ENCODE results near the gene IRF4.

The IRF4 gene

DNA sequence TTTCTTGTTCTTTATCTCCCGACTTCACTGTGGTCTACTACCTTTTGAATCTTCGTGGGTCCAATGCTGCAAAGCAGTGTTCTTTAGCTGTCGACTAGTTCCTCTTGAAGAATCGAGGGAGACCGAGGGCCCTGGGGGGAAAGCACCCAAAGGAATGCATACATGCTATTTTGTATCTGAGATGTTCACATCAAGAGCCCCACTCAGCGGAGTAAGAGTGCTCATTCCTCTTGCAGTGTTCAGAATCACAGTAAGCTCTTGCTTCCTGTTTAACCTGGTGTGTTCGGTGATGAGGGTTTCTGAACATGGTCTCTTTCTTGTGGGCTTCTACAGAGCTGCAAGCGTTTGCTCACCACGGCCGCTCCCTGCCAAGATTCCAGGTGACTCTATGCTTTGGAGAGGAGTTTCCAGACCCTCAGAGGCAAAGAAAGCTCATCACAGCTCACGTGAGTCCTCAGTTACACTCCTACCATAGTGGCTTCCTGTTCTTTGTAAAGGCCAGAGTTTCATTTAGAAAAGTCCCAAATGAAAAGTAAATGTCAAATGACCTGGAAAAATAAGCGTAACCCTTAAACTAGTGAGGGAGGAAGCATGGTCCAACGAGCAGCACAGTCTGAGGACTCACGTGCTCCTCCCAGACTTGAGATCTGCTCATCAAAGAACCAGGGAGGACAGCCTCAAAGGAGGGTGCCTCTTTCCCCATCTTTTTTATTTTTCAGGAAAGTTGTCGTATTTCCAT is 13.3 kb downstream of the IRF4 start:
- Histone ChIP-seq H3K27me3 (replicated peaks; ENCODE audit: control insufficient read depth, insufficient read depth, low read length, poor library complexity, severe bottlenecking) (no peaks in the 10 kb centered on the region), H3K9me3 (ENCODE audit: control insufficient read depth, low read length) (no peaks in the 10 kb centered on the region), H3K36me3 (ENCODE audit: control insufficient read depth, insufficient read depth, low read length) (peaks cover 6% of the 10 kb centered on the region), H3K27ac (ENCODE audit: insufficient read depth, low read length, poor library complexity, severe bottlenecking) (no peak overlapping the region), H3K4me1 (ENCODE audit: control insufficient read depth, insufficient read depth, low read length, poor library complexity, severe bottlenecking) (peaks cover 6% of the 10 kb centered on the region), H3K4me3 (ENCODE audit: insufficient read depth, low read depth, low read length, poor library complexity, severe bottlenecking) (no peak overlapping the region)
- DNase-seq: no peak

DNA sequence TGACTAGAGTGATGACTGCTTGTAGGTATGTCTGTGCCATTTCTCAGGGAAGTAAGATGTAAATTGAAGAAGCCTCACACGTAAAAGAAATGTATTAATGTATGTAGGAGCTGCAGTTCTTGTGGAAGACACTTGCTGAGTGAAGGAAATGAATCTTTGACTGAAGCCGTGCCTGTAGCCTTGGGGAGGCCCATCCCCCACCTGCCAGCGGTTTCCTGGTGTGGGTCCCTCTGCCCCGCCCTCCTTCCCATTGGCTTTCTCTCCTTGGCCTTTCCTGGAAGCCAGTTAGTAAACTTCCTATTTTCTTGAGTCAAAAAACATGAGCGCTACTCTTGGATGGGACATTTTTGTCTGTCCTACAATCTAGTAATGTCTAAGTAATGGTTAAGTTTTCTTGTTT is 16.6 kb downstream of the IRF4 start:
- Histone ChIP-seq H3K4me1 (ENCODE audit: control insufficient read depth, insufficient read depth, low read length, poor library complexity, severe bottlenecking) (peaks cover 5% of the 10 kb centered on the region), H3K27me3 (replicated peaks; ENCODE audit: control insufficient read depth, insufficient read depth, low read length, poor library complexity, severe bottlenecking) (no peaks in the 10 kb centered on the region), H3K36me3 (ENCODE audit: control insufficient read depth, insufficient read depth, low read length) (peaks cover 6% of the 10 kb centered on the region), H3K27ac (ENCODE audit: insufficient read depth, low read length, poor library complexity, severe bottlenecking) (no peak overlapping the region), H3K4me3 (ENCODE audit: insufficient read depth, low read depth, low read length, poor library complexity, severe bottlenecking) (no peak overlapping the region), H3K9me3 (ENCODE audit: control insufficient read depth, low read length) (no peaks in the 10 kb centered on the region)
- DNase-seq: no peak

DNA sequence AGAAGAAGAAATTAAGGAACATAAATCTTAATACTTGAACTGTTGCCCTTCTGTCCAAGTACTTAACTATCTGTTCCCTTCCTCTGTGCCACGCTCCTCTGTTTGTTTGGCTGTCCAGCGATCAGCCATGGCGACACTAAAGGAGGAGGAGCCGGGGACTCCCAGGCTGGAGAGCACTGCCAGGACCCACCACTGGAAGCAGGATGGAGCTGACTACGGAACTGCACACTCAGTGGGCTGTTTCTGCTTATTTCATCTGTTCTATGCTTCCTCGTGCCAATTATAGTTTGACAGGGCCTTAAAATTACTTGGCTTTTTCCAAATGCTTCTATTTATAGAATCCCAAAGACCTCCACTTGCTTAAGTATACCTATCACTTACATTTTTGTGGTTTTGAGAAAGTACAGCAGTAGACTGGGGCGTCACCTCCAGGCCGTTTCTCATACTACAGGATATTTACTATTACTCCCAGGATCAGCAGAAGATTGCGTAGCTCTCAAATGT is 17.1 kb downstream of the IRF4 start:
- DNase-seq: no peak
- Histone ChIP-seq H3K4me3 (ENCODE audit: insufficient read depth, low read depth, low read length, poor library complexity, severe bottlenecking) (no peak overlapping the region), H3K4me1 (ENCODE audit: control insufficient read depth, insufficient read depth, low read length, poor library complexity, severe bottlenecking) (peaks cover under 1% of the 10 kb centered on the region), H3K36me3 (ENCODE audit: control insufficient read depth, insufficient read depth, low read length) (peaks cover 6% of the 10 kb centered on the region), H3K27me3 (replicated peaks; ENCODE audit: control insufficient read depth, insufficient read depth, low read length, poor library complexity, severe bottlenecking) (no peaks in the 10 kb centered on the region), H3K9me3 (ENCODE audit: control insufficient read depth, low read length) (no peaks in the 10 kb centered on the region), H3K27ac (ENCODE audit: insufficient read depth, low read length, poor library complexity, severe bottlenecking) (no peak overlapping the region)

DNA sequence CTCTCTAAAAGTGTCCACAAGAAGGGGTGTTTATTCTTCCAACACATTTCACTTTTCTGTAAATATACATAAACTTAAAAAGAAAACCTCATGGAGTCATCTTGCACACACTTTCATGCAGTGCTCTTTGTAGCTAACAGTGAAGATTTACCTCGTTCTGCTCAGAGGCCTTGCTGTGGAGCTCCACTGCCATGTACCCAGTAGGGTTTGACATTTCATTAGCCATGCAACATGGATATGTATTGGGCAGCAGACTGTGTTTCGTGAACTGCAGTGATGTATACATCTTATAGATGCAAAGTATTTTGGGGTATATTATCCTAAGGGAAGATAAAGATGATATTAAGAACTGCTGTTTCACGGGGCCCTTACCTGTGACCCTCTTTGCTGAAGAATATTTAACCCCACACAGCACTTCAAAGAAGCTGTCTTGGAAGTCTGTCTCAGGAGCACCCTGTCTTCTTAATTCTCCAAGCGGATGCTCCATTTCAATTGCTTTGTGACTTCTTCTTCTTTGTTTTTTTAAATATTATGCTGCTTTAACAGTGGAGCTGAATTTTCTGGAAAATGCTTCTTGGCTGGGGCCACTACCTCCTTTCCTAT is 17.9 kb downstream of the IRF4 start:
- no peaks in the 10 kb centered on the region for H3K4me1 ChIP-seq (ENCODE audit: control insufficient read depth, insufficient read depth, low read length, poor library complexity, severe bottlenecking)
- no peak for DNase-seq
- peaks cover 6% of the 10 kb centered on the region for H3K36me3 ChIP-seq (ENCODE audit: control insufficient read depth, insufficient read depth, low read length)

DNA sequence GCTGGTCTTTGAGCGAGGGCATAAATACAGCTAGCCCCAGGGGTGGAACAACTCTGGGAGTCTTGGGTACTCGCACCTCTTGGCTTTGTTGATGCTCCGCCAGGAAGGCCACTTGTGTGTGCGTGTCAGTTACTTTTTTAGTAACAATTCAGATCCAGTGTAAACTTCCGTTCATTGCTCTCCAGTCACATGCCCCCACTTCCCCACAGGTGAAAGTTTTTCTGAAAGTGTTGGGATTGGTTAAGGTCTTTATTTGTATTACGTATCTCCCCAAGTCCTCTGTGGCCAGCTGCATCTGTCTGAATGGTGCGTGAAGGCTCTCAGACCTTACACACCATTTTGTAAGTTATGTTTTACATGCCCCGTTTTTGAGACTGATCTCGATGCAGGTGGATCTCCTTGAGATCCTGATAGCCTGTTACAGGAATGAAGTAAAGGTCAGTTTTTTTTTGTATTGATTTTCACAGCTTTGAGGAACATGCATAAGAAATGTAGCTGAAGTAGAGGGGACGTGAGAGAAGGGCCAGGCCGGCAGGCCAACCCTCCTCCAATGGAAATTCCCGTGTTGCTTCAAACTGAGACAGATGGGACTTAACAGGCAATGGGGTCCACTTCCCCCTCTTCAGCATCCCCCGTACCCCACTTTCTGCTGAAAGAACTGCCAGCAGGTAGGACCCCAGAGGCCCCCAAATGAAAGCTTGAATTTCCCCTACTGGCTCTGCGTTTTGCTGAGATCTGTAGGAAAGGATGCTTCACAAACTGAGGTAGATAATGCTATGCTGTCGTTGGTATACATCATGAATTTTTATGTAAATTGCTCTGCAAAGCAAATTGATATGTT is 19.2 kb downstream of the IRF4 start:
- no peaks in the 10 kb centered on the region for H3K36me3 ChIP-seq (ENCODE audit: control insufficient read depth, insufficient read depth, low read length)
- H3K9me3 ChIP-seq (ENCODE audit: control insufficient read depth, low read length): no peaks in the 10 kb centered on the region
- no peak overlapping the region for H3K4me3 ChIP-seq (ENCODE audit: insufficient read depth, low read depth, low read length, poor library complexity, severe bottlenecking)
- H3K27me3 ChIP-seq (replicated peaks; ENCODE audit: control insufficient read depth, insufficient read depth, low read length, poor library complexity, severe bottlenecking): no peaks in the 10 kb centered on the region
- H3K27ac ChIP-seq (ENCODE audit: insufficient read depth, low read length, poor library complexity, severe bottlenecking): no peak overlapping the region
- DNase-seq: no peak
- H3K4me1 ChIP-seq (ENCODE audit: control insufficient read depth, insufficient read depth, low read length, poor library complexity, severe bottlenecking): no peaks in the 10 kb centered on the region

More for the DNA sequence above, 17.9 kb downstream of the IRF4 start:
- Histone ChIP-seq H3K27ac (ENCODE audit: insufficient read depth, low read length, poor library complexity, severe bottlenecking) (no peak overlapping the region), H3K9me3 (ENCODE audit: control insufficient read depth, low read length) (no peaks in the 10 kb centered on the region), H3K4me3 (ENCODE audit: insufficient read depth, low read depth, low read length, poor library complexity, severe bottlenecking) (no peak overlapping the region), H3K27me3 (replicated peaks; ENCODE audit: control insufficient read depth, insufficient read depth, low read length, poor library complexity, severe bottlenecking) (no peaks in the 10 kb centered on the region)

DNA sequence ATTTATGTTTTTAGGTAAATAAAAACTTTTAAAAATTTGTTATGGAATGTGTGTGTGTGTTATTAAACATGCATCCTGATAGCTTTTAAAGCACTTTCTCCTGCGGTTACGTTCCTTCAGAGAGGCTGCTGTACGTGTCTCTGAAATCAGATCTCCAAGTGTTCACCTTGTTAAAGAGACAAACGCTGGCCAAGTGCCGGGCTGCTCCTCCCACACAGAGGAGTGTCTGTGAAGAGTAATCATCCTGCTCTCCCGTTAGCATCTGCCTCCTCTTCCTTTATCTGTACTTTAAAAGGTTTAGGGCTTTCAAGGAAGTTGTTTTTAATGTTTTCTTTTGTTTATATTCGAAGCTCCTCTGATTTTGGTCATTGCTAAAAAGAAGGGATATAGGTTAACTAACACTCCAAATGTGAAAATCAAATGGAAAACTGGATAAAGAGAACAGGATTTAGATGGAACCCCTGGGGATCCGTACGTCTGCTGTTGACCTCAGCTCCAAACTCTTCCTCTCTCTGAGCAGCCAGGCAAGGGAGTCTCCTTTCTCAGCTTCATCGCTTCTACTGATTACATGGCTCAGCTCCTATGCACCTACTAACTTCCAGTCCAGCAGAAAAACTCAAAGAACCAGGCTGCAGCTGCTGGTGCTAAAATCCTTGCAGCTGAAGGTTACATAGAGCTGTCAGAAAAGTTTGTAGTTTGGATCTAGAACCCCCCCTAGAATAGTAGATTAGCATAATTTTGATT is 20.0 kb downstream of the IRF4 start:
- no peaks in the 10 kb centered on the region for H3K27me3 ChIP-seq (replicated peaks; ENCODE audit: control insufficient read depth, insufficient read depth, low read length, poor library complexity, severe bottlenecking)

DNA sequence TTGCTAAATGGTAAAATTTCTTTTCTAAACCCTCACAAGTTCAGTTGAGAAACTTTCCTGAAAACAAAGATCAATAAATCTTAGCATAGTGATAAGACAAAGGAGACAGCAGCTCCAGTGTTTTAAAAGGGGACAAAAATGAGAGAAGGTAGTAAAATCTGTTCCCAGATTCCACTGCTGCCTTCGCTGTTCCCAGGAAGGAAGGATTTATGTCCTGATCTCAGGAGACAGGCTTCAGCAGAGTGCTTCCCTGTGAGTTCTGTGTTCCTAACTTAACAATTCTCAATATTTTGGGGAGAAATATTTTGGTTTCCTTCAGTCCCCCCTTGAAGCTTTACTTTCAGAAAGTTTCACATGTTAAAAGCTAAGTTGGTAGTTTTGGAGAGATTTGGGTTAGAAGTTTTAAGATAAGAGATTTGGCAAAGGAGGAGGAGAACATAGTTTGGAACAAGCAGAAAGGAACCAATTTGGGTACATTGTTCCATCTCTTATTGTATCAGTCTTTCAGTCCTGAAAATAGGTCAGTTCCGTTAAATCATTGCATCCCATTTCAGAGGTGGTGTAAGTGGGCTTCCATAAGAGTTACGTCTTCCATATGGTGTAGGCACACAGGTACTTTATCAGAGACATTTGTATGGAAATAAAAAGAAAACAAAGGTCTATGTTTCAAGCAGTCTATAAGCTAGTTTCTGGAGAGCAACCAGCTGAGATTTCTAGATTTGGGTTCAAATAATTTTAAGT is 20.8 kb downstream of the IRF4 start:
- Histone ChIP-seq H3K4me3 (ENCODE audit: insufficient read depth, low read depth, low read length, poor library complexity, severe bottlenecking) (no peak overlapping the region), H3K27ac (ENCODE audit: insufficient read depth, low read length, poor library complexity, severe bottlenecking) (no peak overlapping the region), H3K4me1 (ENCODE audit: control insufficient read depth, insufficient read depth, low read length, poor library complexity, severe bottlenecking) (no peaks in the 10 kb centered on the region), H3K27me3 (replicated peaks; ENCODE audit: control insufficient read depth, insufficient read depth, low read length, poor library complexity, severe bottlenecking) (no peaks in the 10 kb centered on the region), H3K9me3 (ENCODE audit: control insufficient read depth, low read length) (no peaks in the 10 kb centered on the region), H3K36me3 (ENCODE audit: control insufficient read depth, insufficient read depth, low read length) (no peaks in the 10 kb centered on the region)
- DNase-seq: no peak

More for the DNA sequence above, 20.0 kb downstream of the IRF4 start:
- Histone ChIP-seq H3K4me1 (ENCODE audit: control insufficient read depth, insufficient read depth, low read length, poor library complexity, severe bottlenecking) (no peaks in the 10 kb centered on the region), H3K4me3 (ENCODE audit: insufficient read depth, low read depth, low read length, poor library complexity, severe bottlenecking) (no peak overlapping the region), H3K9me3 (ENCODE audit: control insufficient read depth, low read length) (no peaks in the 10 kb centered on the region), H3K36me3 (ENCODE audit: control insufficient read depth, insufficient read depth, low read length) (no peaks in the 10 kb centered on the region), H3K27ac (ENCODE audit: insufficient read depth, low read length, poor library complexity, severe bottlenecking) (no peak overlapping the region)
- DNase-seq: no peak

DNA sequence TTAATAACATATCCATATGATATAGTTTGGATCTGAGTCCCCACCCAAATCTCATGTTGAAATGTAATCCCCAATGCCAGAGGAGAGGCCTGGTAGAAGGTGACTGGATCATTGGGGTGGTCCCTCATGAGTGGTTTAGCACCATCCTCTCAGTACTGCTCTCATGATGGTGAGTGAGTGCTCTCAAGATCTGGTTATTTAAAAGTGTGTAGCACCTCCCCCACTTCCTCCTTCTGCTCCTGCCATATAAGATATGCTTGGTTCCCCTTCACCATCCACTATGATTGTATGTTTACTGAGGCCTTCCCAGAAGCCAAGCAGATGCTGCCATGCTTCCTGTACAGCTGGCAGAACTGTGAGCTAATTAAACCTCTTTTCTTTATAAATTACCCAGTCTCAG is 22.9 kb downstream of the IRF4 start:
- Histone ChIP-seq H3K36me3 (ENCODE audit: control insufficient read depth, insufficient read depth, low read length) (no peaks in the 10 kb centered on the region), H3K4me3 (ENCODE audit: insufficient read depth, low read depth, low read length, poor library complexity, severe bottlenecking) (no peak overlapping the region)

DNA sequence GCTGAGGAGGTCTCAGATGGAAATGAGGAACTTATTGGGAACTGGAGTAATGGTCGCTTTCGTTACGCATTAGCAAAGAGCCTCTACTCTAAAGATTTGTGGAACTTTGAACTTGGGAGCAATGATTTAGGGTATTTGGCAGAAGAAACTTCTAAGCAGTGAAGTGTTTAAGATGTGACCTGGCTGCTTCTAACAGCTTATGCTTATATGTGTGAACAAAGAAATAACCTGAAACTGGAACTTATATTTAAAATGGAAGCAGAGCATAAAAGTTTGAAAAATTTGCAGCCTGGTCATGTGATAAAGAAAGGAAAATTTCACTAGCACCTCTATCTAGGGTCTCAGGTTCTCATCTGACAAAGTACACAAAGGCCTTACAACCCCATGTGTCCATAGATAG is 23.5 kb downstream of the IRF4 start:
- Histone ChIP-seq H3K27ac (ENCODE audit: insufficient read depth, low read length, poor library complexity, severe bottlenecking) (no peak overlapping the region), H3K4me3 (ENCODE audit: insufficient read depth, low read depth, low read length, poor library complexity, severe bottlenecking) (no peak overlapping the region), H3K4me1 (ENCODE audit: control insufficient read depth, insufficient read depth, low read length, poor library complexity, severe bottlenecking) (no peaks in the 10 kb centered on the region), H3K36me3 (ENCODE audit: control insufficient read depth, insufficient read depth, low read length) (no peaks in the 10 kb centered on the region), H3K27me3 (replicated peaks; ENCODE audit: control insufficient read depth, insufficient read depth, low read length, poor library complexity, severe bottlenecking) (no peaks in the 10 kb centered on the region), H3K9me3 (ENCODE audit: control insufficient read depth, low read length) (no peaks in the 10 kb centered on the region)
- DNase-seq: no peak

More for the DNA sequence above, 22.9 kb downstream of the IRF4 start:
- no peaks in the 10 kb centered on the region for H3K4me1 ChIP-seq (ENCODE audit: control insufficient read depth, insufficient read depth, low read length, poor library complexity, severe bottlenecking)
- H3K9me3 ChIP-seq (ENCODE audit: control insufficient read depth, low read length): no peaks in the 10 kb centered on the region
- no peaks in the 10 kb centered on the region for H3K27me3 ChIP-seq (replicated peaks; ENCODE audit: control insufficient read depth, insufficient read depth, low read length, poor library complexity, severe bottlenecking)
- DNase-seq: no peak
- H3K27ac ChIP-seq (ENCODE audit: insufficient read depth, low read length, poor library complexity, severe bottlenecking): no peak overlapping the region
